Astrocyte of the cerebellum (primary cell): Measurements from ENCODE around the gene RBFOX1.

Experiments
- DNase-seq: peaks from one replicate; pipeline ENCODE4 v3.0.0-alpha.2; 2011; ENCODE audit warnings: low read depth
- H3K4me3 ChIP-seq: 2 replicates; pipeline ENCODE4 v1.5.1; 2011; ENCODE audit warnings: mild to moderate bottlenecking, low read depth, low read length, moderate library complexity
- in situ Hi-C: cut with HindIII; loops from 2 replicates; pipeline ENCODE4 v1.10.0; 2017; ENCODE audit warnings: low sequenced_read_pairs
- TF ChIP-seq, protein P1 (sequence below): IDR thresholded peaks from 2 replicates; pipeline ENCODE4 v1.5.1; 2012; ENCODE audit warnings: low read length, low read depth, moderate library complexity, mild to moderate bottlenecking; ENCODE audit errors: missing control alignments

Gene RBFOX1

DNA sequence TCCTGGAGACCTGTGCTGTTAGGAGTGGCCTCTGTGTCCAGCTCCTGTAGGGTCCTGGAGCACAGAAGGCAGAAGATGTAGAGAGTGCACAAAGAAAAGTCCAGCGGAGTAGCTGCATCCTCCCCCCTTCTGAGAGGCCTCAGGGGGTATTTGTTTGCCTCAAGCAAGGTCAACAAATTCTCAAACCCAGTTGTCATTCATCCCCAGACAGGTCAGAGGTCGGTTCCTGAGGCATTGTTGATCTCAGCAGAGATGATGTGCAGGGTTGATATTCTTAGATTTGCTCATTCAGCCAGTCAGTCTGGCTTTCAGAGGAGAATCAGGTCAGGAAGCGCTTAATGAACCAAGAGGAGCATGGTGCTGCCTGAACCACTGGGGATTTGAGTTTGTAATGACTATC is 8.3 kb upstream of the RBFOX1 start:
- TF ChIP-seq, protein P1, sequence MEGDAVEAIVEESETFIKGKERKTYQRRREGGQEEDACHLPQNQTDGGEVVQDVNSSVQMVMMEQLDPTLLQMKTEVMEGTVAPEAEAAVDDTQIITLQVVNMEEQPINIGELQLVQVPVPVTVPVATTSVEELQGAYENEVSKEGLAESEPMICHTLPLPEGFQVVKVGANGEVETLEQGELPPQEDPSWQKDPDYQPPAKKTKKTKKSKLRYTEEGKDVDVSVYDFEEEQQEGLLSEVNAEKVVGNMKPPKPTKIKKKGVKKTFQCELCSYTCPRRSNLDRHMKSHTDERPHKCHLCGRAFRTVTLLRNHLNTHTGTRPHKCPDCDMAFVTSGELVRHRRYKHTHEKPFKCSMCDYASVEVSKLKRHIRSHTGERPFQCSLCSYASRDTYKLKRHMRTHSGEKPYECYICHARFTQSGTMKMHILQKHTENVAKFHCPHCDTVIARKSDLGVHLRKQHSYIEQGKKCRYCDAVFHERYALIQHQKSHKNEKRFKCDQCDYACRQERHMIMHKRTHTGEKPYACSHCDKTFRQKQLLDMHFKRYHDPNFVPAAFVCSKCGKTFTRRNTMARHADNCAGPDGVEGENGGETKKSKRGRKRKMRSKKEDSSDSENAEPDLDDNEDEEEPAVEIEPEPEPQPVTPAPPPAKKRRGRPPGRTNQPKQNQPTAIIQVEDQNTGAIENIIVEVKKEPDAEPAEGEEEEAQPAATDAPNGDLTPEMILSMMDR, result no peak
- in situ Hi-C loops, result no loop called here
- no peak for DNase-seq
- no peak overlapping the region for H3K4me3 ChIP-seq

DNA sequence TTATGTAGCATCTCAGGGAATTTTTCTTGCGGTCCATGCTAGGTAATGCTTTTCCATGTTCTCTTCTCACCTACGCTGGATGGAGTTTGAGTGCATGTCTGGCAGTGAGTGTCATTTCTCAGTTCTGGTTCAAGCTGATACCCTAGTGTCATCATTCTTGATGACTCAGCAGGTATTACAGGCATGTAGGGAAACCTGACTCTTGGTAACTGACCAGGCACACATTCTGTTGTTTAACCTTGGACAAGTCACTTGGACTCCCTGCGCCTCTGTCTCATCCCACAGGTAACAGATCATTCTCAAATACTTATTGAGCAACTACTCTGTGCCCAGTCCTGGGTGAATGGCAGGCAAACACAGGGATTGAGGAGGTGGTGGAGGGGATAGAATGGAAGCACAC is 6.8 kb upstream of the RBFOX1 start:
- DNase-seq, result no peak
- in situ Hi-C loops, result no loop called here
- TF ChIP-seq, protein P1, result no peak
- H3K4me3 ChIP-seq, result no peak overlapping the region

DNA sequence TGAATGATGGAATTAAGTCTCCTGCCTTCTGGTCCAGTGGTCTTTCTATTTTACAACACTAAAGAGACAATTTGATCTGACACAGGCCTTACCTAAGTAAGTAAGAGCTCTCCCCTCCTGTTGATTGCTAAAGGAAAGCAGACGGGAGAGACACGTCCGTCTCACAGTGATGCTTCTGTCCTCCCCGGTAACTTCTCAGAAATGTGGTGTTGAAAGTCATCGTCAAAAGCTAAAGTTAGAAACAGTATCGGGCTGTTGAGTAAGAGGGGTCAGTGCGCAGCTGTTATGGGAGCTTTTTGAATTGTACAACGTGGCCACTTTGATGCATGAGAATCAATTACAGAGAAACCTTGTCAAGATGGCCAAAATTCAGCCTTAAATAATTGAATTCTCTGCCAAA is 1.9 kb upstream of the RBFOX1 start:
- no peak for DNase-seq
- no peak overlapping the region for H3K4me3 ChIP-seq
- in situ Hi-C loops, result no loop called here
- TF ChIP-seq, protein P1, result no peak

DNA sequence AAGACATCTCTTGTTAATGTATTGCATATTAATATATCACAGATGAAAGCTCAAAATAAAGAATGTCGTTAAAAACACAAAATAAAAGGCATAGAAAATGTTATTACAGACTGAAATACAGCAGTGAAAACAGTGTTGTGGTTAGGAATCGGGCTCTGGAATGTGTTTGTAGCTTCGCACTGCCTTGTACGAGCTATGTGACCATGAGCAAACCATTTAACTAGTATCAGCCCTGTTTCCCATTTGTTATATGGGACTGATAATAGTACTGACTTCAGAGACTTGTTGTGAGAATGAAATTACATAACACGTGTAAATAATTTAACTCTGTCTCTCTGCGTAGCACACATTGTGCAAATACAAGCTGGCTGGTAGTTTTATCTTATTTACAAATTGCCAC is 648 bp upstream of the RBFOX1 start:
- in situ Hi-C loops, result no loop called here
- DNase-seq, result no peak
- H3K4me3 ChIP-seq, result no peak overlapping the region
- TF ChIP-seq, protein P1, result no peak

DNA sequence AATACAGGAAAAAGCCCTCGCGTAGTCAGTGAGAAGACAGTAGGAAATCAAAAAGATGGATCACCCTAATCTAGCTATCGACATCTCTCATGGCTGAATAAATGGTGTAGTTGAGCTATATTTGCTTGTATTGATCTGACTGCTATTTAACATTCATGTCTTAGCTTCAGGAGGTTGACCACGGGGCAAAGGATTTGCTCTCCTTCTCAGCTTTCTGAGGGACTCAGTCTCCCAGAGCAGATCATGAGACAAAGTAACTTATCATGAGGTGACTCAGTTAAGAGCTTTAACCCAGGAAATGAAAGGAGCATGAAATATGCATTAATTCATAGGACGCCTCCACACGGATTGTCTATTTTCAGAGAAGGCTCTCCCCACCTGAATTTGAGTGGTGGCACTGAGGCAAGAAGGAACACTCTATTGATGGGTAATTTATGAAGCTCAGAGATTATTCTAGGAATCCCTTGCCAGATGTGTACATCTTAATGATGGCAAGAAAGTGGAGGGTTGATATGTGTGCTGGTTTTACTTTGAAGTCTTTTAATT is 608 bp downstream of the RBFOX1 start:
- TF ChIP-seq, protein P1, result no peak
- H3K4me3 ChIP-seq, result no peak overlapping the region
- in situ Hi-C loops, result no loop called here
- DNase-seq, result no peak

DNA sequence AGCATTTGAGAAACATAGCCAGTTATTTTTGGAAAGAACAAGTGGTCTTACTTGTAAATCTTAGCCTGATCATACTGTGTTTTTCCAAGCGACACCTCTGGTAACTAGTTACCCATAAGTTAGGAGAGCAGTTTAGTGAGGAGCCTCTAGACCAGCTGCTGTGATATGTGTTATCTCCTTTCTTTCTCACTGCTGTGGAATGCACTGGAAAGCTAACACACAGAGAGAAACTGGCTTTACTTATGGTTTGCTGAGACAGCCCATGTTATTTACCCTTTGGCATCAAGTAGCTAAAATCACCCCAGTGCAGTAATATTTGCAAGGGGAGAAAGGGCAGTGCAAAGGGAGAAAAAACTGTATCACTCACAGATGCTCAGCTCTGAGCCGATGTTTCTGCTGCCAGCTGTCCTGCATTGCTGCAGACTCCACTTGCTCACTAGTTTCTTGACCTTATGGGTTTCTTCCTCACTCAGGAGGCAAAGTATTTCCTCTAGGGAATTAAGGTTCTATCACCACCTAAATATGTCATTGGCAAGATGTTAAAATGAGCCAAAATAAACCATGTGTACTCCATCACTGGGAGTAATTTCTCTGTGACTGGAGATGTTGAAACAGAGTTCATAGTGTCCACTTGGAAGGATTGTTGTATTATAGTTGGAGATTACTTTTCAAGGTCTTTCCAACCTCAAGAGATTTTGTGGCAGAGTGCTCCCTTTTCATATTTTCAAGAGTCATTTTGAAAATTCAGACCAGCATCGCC is 2.3 kb downstream of the RBFOX1 start:
- no peak overlapping the region for H3K4me3 ChIP-seq
- DNase-seq, result no peak
- in situ Hi-C loops, result no loop called here
- TF ChIP-seq, protein P1, result no peak
